ENCODE data around the gene MAPK8IP3. TPM values are rescaled to one million over a fixed set of nuclear protein-coding genes. Genes with fewer than 3 reads are reported as not detected.

MAPK8IP3 gene
- total RNA-seq, 1 donor from 2014 or later = 28.7 TPM

- Histone ChIP-seq H3K36me3 (ENCODE audit: control insufficient read depth in 3 of 3, insufficient read depth in 3 of 3, low read length in 3 of 3) (peaks cover 41 to 56% (median 54%) of the 10 kb centered on the region in 3 donors), H3K4me1 (ENCODE audit: control insufficient read depth in 3 of 3, insufficient read depth in 3 of 3, low read length in 3 of 3) (peaks cover 6 to 13% (median 11%) of the 10 kb centered on the region in 3 donors), H3K27me3 (ENCODE audit: control insufficient read depth in 3 of 3, insufficient read depth in 3 of 3, low read length in 3 of 3) (no peaks in the 10 kb centered on the region), H3K4me3 (ENCODE audit: low read length in 3 of 3) (no peak overlapping the region), H3K9ac (ENCODE audit: low read depth in 1 of 3, low read length in 3 of 3) (no peak overlapping the region), H3K27ac (ENCODE audit: low read depth, low read length) (no peak overlapping the region), H3K9me3 (ENCODE audit: control insufficient read depth in 3 of 3, low read length in 3 of 3) (no peaks in the 10 kb centered on the region)
Observed at GRCh38 chr16:1765826-1766225, 59.8 kb downstream of the MAPK8IP3 start.

- Histone ChIP-seq H3K27me3 (ENCODE audit: control insufficient read depth in 3 of 3, insufficient read depth in 3 of 3, low read length in 3 of 3) (no peaks in the 10 kb centered on the region), H3K4me1 (ENCODE audit: control insufficient read depth in 3 of 3, insufficient read depth in 3 of 3, low read length in 3 of 3) (peaks cover 6 to 14% (median 11%) of the 10 kb centered on the region in 3 donors), H3K9ac (ENCODE audit: low read depth in 1 of 3, low read length in 3 of 3) (no peak overlapping the region), H3K9me3 (ENCODE audit: control insufficient read depth in 3 of 3, low read length in 3 of 3) (no peaks in the 10 kb centered on the region), H3K36me3 (ENCODE audit: control insufficient read depth in 3 of 3, insufficient read depth in 3 of 3, low read length in 3 of 3) (peaks cover 38 to 53% (median 50%) of the 10 kb centered on the region in 3 donors), H3K27ac (ENCODE audit: low read depth, low read length) (no peak overlapping the region), H3K4me3 (ENCODE audit: low read length in 3 of 3) (no peak overlapping the region)
Observed at GRCh38 chr16:1766231-1766630, 60.2 kb downstream of the MAPK8IP3 start.

GRCh38 chr16:1766701-1767100, 60.7 kb downstream of the MAPK8IP3 start:
- Histone ChIP-seq H3K4me3 (ENCODE audit: low read length in 3 of 3) (no peak overlapping the region), H3K36me3 (ENCODE audit: control insufficient read depth in 3 of 3, insufficient read depth in 3 of 3, low read length in 3 of 3) (peaks cover 38 to 53% (median 49%) of the 10 kb centered on the region in 3 donors), H3K27me3 (ENCODE audit: control insufficient read depth in 3 of 3, insufficient read depth in 3 of 3, low read length in 3 of 3) (no peaks in the 10 kb centered on the region), H3K9me3 (ENCODE audit: control insufficient read depth in 3 of 3, low read length in 3 of 3) (no peaks in the 10 kb centered on the region), H3K9ac (ENCODE audit: low read depth in 1 of 3, low read length in 3 of 3) (no peak overlapping the region), H3K4me1 (ENCODE audit: control insufficient read depth in 3 of 3, insufficient read depth in 3 of 3, low read length in 3 of 3) (peaks cover 6 to 15% (median 11%) of the 10 kb centered on the region in 3 donors), H3K27ac (ENCODE audit: low read depth, low read length) (no peak overlapping the region)

GRCh38 chr16:1767116-1767994, 61.4 kb downstream of the MAPK8IP3 start:
- Histone ChIP-seq H3K4me3 (ENCODE audit: low read length in 3 of 3) (no peak overlapping the region), H3K27ac (ENCODE audit: low read depth, low read length) (no peak overlapping the region), H3K9ac (ENCODE audit: low read depth in 1 of 3, low read length in 3 of 3) (no peak overlapping the region), H3K4me1 (ENCODE audit: control insufficient read depth in 3 of 3, insufficient read depth in 3 of 3, low read length in 3 of 3) (peaks cover 13 to 21% (median 18%) of the 10 kb centered on the region in 3 donors), H3K36me3 (ENCODE audit: control insufficient read depth in 3 of 3, insufficient read depth in 3 of 3, low read length in 3 of 3) (peaks cover 35 to 51% (median 46%) of the 10 kb centered on the region in 3 donors), H3K27me3 (ENCODE audit: control insufficient read depth in 3 of 3, insufficient read depth in 3 of 3, low read length in 3 of 3) (no peaks in the 10 kb centered on the region), H3K9me3 (ENCODE audit: control insufficient read depth in 3 of 3, low read length in 3 of 3) (no peaks in the 10 kb centered on the region)

- Histone ChIP-seq H3K4me1 (ENCODE audit: control insufficient read depth in 3 of 3, insufficient read depth in 3 of 3, low read length in 3 of 3) (peaks cover 13 to 24% (median 20%) of the 10 kb centered on the region in 3 donors), H3K27me3 (ENCODE audit: control insufficient read depth in 3 of 3, insufficient read depth in 3 of 3, low read length in 3 of 3) (no peaks in the 10 kb centered on the region), H3K36me3 (ENCODE audit: control insufficient read depth in 3 of 3, insufficient read depth in 3 of 3, low read length in 3 of 3) (peaks cover 31 to 43% (median 40%) of the 10 kb centered on the region in 3 donors), H3K4me3 (ENCODE audit: low read length in 3 of 3) (no peak overlapping the region), H3K9ac (ENCODE audit: low read depth in 1 of 3, low read length in 3 of 3) (no peak overlapping the region), H3K27ac (ENCODE audit: low read depth, low read length) (no peak overlapping the region), H3K9me3 (ENCODE audit: control insufficient read depth in 3 of 3, low read length in 3 of 3) (no peaks in the 10 kb centered on the region)
Observed at GRCh38 chr16:1768061-1768766, 62.2 kb downstream of the MAPK8IP3 start.

- no peak overlapping the region for H3K27ac ChIP-seq (ENCODE audit: low read depth, low read length)
- no peak overlapping the region for H3K4me3 ChIP-seq (ENCODE audit: low read length in 3 of 3)
- no peak overlapping the region for H3K9ac ChIP-seq (ENCODE audit: low read depth in 1 of 3, low read length in 3 of 3)
- no peaks in the 10 kb centered on the region for H3K9me3 ChIP-seq (ENCODE audit: control insufficient read depth in 3 of 3, low read length in 3 of 3)
- H3K27me3 ChIP-seq (ENCODE audit: control insufficient read depth in 3 of 3, insufficient read depth in 3 of 3, low read length in 3 of 3) = no peaks in the 10 kb centered on the region
- H3K4me1 ChIP-seq (ENCODE audit: control insufficient read depth in 3 of 3, insufficient read depth in 3 of 3, low read length in 3 of 3) = peaks cover 18 to 30% (median 24%) of the 10 kb centered on the region in 3 donors
- peaks cover 30 to 42% (median 40%) of the 10 kb centered on the region in 3 donors for H3K36me3 ChIP-seq (ENCODE audit: control insufficient read depth in 3 of 3, insufficient read depth in 3 of 3, low read length in 3 of 3)
Observed at GRCh38 chr16:1768767-1769401, 62.9 kb downstream of the MAPK8IP3 start.

- H3K9ac ChIP-seq (ENCODE audit: low read depth in 1 of 3, low read length in 3 of 3) = peak overlapping the region in 2 of 3 donors; percentile 70 to 95
- no peaks in the 10 kb centered on the region for H3K9me3 ChIP-seq (ENCODE audit: control insufficient read depth in 3 of 3, low read length in 3 of 3)
- H3K36me3 ChIP-seq (ENCODE audit: control insufficient read depth in 3 of 3, insufficient read depth in 3 of 3, low read length in 3 of 3) = peaks cover 29 to 34% (median 34%) of the 10 kb centered on the region in 3 donors
- H3K4me1 ChIP-seq (ENCODE audit: control insufficient read depth in 3 of 3, insufficient read depth in 3 of 3, low read length in 3 of 3) = peaks cover 26 to 38% (median 32%) of the 10 kb centered on the region in 3 donors
- no peak overlapping the region for H3K27ac ChIP-seq (ENCODE audit: low read depth, low read length)
- peak overlapping the region in 2 of 3 donors; percentile 6 to 90 for H3K4me3 ChIP-seq (ENCODE audit: low read length in 3 of 3)
- no peaks in the 10 kb centered on the region for H3K27me3 ChIP-seq (ENCODE audit: control insufficient read depth in 3 of 3, insufficient read depth in 3 of 3, low read length in 3 of 3)
Observed at GRCh38 chr16:1769402-1770300, 63.7 kb downstream of the MAPK8IP3 start.

GRCh38 chr16:1770328-1771187, 64.6 kb downstream of the MAPK8IP3 start:
- Histone ChIP-seq H3K27ac (ENCODE audit: low read depth, low read length) (peak overlapping the region; percentile 30), H3K9ac (ENCODE audit: low read depth in 1 of 3, low read length in 3 of 3) (peak overlapping the region; percentile 70 to 95 (median 70)), H3K27me3 (ENCODE audit: control insufficient read depth in 3 of 3, insufficient read depth in 3 of 3, low read length in 3 of 3) (no peaks in the 10 kb centered on the region), H3K4me1 (ENCODE audit: control insufficient read depth in 3 of 3, insufficient read depth in 3 of 3, low read length in 3 of 3) (peaks cover 29 to 47% (median 37%) of the 10 kb centered on the region in 3 donors), H3K36me3 (ENCODE audit: control insufficient read depth in 3 of 3, insufficient read depth in 3 of 3, low read length in 3 of 3) (peaks cover 27 to 34% (median 32%) of the 10 kb centered on the region in 3 donors), H3K9me3 (ENCODE audit: control insufficient read depth in 3 of 3, low read length in 3 of 3) (no peaks in the 10 kb centered on the region), H3K4me3 (ENCODE audit: low read length in 3 of 3) (peak overlapping the region; percentile 66 to 90 (median 90))
